Measurements from ENCODE around the gene ANKRD11.

GRCh38 chr16:89268585-89268984 lies 221.8 kb downstream of the ANKRD11 start:
- no peak for TF ChIP-seq CTCF (optimal IDR thresholded peaks at IDR 0.05 in 1 of 3, IDR thresholded peaks at IDR 0.05 in 1 of 3, conservative IDR thresholded peaks at IDR 0.05 in 1 of 3; ENCODE audit: extremely low read depth in 1 of 3, insufficient read depth in 2 of 3, low read length in 3 of 3)
- TF ChIP-seq EZH2 (IDR thresholded peaks at IDR 0.05; ENCODE audit: low read length) = no peak
